DOHH2 (cell line): ENCODE data around the gene SREK1IP1.

Source experiments
- H3F3A ChIP-seq: fragments of 200-600 bp; sonication (generic), shearing (Covaris generic); 2 replicates; pipeline ENCODE4 v1.6.0; 2016; ENCODE audit warnings: antibody characterized with exemption, mild to moderate bottlenecking; ENCODE audit not compliant: control insufficient read depth, insufficient read depth
- H3K27ac ChIP-seq: fragments of 200-600 bp; sonication (generic); 2 replicates; pipeline ENCODE4 v1.5.1; 2014; ENCODE audit warnings: low read depth, mild to moderate bottlenecking, low read length, moderate library complexity
- H3K27me3 ChIP-seq: fragments of 200-600 bp; sonication (generic); 2 replicates; pipeline ENCODE4 v1.6.1; 2014; ENCODE audit warnings: mild to moderate bottlenecking, low read length, mixed read lengths; ENCODE audit not compliant: control insufficient read depth
- H3K36me3 ChIP-seq: fragments of 200-600 bp; sonication (generic); 2 replicates; pipeline ENCODE4 v1.6.1; 2014; ENCODE audit warnings: mild to moderate bottlenecking, low read length, moderate library complexity, mixed read lengths; ENCODE audit not compliant: control insufficient read depth
- H3K4me1 ChIP-seq: fragments of 200-600 bp; sonication (generic); 2 replicates; pipeline ENCODE4 v1.6.1; 2014; ENCODE audit warnings: mild to moderate bottlenecking, low read length, mixed read lengths; ENCODE audit not compliant: control insufficient read depth
- H3K4me2 ChIP-seq: fragments of 200-600 bp; sonication (generic); 2 replicates; pipeline ENCODE4 v1.6.0; 2014; ENCODE audit warnings: mild to moderate bottlenecking, low read length, moderate library complexity
- H3K4me3 ChIP-seq: fragments of 200-600 bp; sonication (generic); 2 replicates; pipeline ENCODE4 v1.5.1; 2014; ENCODE audit warnings: mild to moderate bottlenecking, low read length, mixed read lengths
- H3K79me2 ChIP-seq: fragments of 200-600 bp; sonication (generic); 2 replicates; pipeline ENCODE4 v1.6.1; 2014; ENCODE audit warnings: mild to moderate bottlenecking, low read length, mixed read lengths; ENCODE audit not compliant: control insufficient read depth
- H3K9me2 ChIP-seq: fragments of 200-600 bp; sonication (generic); replicated peaks from 2 replicates; pipeline ENCODE4 v1.6.1; 2014; ENCODE audit warnings: mild to moderate bottlenecking, low read length, mixed read lengths; ENCODE audit not compliant: control insufficient read depth
- H3K9me3 ChIP-seq: fragments of 200-600 bp; sonication (generic); 2 replicates; pipeline ENCODE4 v1.6.1; 2014; ENCODE audit warnings: antibody characterized with exemption, low read length, mixed read lengths; ENCODE audit not compliant: control insufficient read depth, insufficient read depth
- H4K20me1 ChIP-seq: fragments of 200-600 bp; sonication (generic); 2 replicates; pipeline ENCODE4 v1.6.0; 2014; ENCODE audit warnings: low read depth, mild to moderate bottlenecking, antibody characterized with exemption, low read length, moderate library complexity; ENCODE audit not compliant: control insufficient read depth, insufficient read depth
- EZH2phosphoT487 ChIP-seq: fragments of 200-600 bp; sonication (generic); IDR thresholded peaks from 2 replicates; pipeline ENCODE4 v1.6.1; 2017; ENCODE audit warnings: borderline replicate concordance, mild to moderate bottlenecking, antibody characterized with exemption, low read length, moderate library complexity, mixed read lengths
- TF ChIP-seq, protein P1 (sequence below): fragments of 200-600 bp; sonication (generic); IDR thresholded peaks from one replicate; pipeline ENCODE4 v1.5.1; 2014; ENCODE audit warnings: antibody characterized with exemption, mild to moderate bottlenecking, low read depth, low read length; ENCODE audit not compliant: poor library complexity, severe bottlenecking

Gene SREK1IP1

DNA sequence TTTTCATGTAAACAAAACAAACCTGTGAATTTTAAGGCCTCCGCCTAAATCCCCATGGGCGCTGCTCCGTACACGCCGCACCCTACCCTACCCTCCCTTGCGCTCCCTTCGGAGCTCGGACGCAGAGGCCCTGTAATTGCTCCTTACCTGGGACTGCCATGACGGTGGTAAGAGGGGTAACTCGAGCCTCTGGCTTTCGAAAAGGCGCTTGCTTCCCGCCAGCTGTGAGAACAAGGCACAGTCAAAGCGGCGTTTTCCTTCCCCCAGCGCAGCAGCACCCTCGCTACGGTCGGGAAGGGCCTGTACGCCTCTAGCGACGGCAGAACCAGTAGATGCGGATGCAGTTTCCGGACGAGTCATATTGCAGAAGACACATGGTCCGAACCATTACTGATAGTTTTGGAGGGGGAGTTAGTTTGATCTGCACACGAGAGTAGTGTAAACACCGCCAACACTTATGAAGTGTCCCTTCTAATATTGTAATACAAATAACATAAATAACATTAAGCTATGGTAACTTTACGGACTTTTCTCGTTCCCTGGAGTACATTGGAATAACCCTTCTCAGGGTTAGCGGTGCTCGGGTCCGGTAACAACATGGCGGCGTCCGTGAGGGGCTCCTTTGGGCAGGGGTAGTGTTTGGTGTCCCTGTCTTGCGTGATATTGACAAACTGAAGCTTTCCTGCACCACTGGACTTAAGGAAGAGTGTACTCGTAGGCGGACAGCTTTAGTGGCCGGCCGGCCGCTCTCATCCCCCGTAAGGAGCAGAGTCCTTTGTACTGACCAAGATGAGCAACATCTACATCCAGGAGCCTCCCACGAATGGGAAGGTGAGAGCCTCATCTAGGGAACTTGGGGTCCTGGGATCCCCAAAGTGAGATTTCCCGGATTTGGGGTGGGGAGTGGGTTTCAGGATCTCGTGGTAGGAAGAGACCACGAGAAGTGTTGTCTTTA, at the start of gene SREK1IP1, which contains the start of gene CWC27:
TSS of gene SREK1IP1 (minus strand) at position 334 of the 955 bp plus-strand sequence. CDS start at position 160, 174 bp downstream.
TSS of gene CWC27 (plus strand) at position 573 of the 955 bp plus-strand sequence. CDS start at position 790, 217 bp downstream.
- H3K36me3 ChIP-seq = peaks cover 34% of the 10 kb centered on the region
- no peaks in the 10 kb centered on the region for H3K27me3 ChIP-seq
- no peaks in the 10 kb centered on the region for H3K9me3 ChIP-seq
- peak within 1 kb of the TSS; percentile 49 for H3K27ac ChIP-seq
- H3F3A ChIP-seq = no peaks in the 10 kb centered on the region
- peaks cover 84% of the 10 kb centered on the region for H3K79me2 ChIP-seq
- H3K4me2 ChIP-seq = peak within 1 kb of the TSS; percentile 99
- peaks cover 3% of the 10 kb centered on the region; the same call in 1 of the 2 replicates for H4K20me1 ChIP-seq
- TF ChIP-seq, protein P1, sequence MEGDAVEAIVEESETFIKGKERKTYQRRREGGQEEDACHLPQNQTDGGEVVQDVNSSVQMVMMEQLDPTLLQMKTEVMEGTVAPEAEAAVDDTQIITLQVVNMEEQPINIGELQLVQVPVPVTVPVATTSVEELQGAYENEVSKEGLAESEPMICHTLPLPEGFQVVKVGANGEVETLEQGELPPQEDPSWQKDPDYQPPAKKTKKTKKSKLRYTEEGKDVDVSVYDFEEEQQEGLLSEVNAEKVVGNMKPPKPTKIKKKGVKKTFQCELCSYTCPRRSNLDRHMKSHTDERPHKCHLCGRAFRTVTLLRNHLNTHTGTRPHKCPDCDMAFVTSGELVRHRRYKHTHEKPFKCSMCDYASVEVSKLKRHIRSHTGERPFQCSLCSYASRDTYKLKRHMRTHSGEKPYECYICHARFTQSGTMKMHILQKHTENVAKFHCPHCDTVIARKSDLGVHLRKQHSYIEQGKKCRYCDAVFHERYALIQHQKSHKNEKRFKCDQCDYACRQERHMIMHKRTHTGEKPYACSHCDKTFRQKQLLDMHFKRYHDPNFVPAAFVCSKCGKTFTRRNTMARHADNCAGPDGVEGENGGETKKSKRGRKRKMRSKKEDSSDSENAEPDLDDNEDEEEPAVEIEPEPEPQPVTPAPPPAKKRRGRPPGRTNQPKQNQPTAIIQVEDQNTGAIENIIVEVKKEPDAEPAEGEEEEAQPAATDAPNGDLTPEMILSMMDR = no peak
- TF ChIP-seq EZH2phosphoT487 = no peak
- peak within 1 kb of the TSS; percentile 86 for H3K4me3 ChIP-seq
- H3K9me2 ChIP-seq = no peaks in the 10 kb centered on the region
- H3K4me1 ChIP-seq = peaks cover 32% of the 10 kb centered on the region

GRCh38 chr5:64818245-64818644, 49.8 kb upstream of the SREK1IP1 start:
- H3K4me1 ChIP-seq = peaks cover 6% of the 10 kb centered on the region
- no peaks in the 10 kb centered on the region for H3K9me3 ChIP-seq
- TF ChIP-seq, protein P1 = no peak
- TF ChIP-seq EZH2phosphoT487 = no peak
- no peaks in the 10 kb centered on the region for H4K20me1 ChIP-seq
- H3K79me2 ChIP-seq = no peaks in the 10 kb centered on the region
- no peak overlapping the region for H3K27ac ChIP-seq
- no peaks in the 10 kb centered on the region for H3F3A ChIP-seq
- no peak overlapping the region for H3K4me2 ChIP-seq
- H3K27me3 ChIP-seq = no peaks in the 10 kb centered on the region
- no peaks in the 10 kb centered on the region for H3K36me3 ChIP-seq
- H3K4me3 ChIP-seq = no peak overlapping the region
- H3K9me2 ChIP-seq = no peaks in the 10 kb centered on the region

GRCh38 chr5:64814073-64814472, 45.6 kb upstream of the SREK1IP1 start:
- Histone ChIP-seq H3F3A (no peaks in the 10 kb centered on the region), H3K36me3 (no peaks in the 10 kb centered on the region), H3K9me3 (no peaks in the 10 kb centered on the region), H3K27ac (no peak overlapping the region), H3K4me2 (no peak overlapping the region), H3K27me3 (no peaks in the 10 kb centered on the region), H3K4me3 (no peak overlapping the region), H3K79me2 (no peaks in the 10 kb centered on the region), H4K20me1 (no peaks in the 10 kb centered on the region), H3K4me1 (no peaks in the 10 kb centered on the region), H3K9me2 (no peaks in the 10 kb centered on the region)
- TF ChIP-seq EZH2phosphoT487 = no peak
- TF ChIP-seq, protein P1 = no peak
